ENCODE measurements around the gene OR13D1. TPM values are rescaled to one million over a fixed set of nuclear protein-coding genes. Genes with fewer than 3 reads are reported as not detected.

The OR13D1 gene
- total RNA-seq, 1 donor from 2014 or later, result not detected

- H3K4me3 ChIP-seq (ENCODE audit: low read depth, low read length), result no peak overlapping the region
- TF ChIP-seq CTCF (conservative IDR thresholded peaks at IDR 0.05; ENCODE audit: low read depth, low read length), result no peak
- no peak for DNase-seq (ENCODE audit: low read depth)
Measured at GRCh38 chr9:104711604-104712003, 17.3 kb downstream of the OR13D1 start.

DNA sequence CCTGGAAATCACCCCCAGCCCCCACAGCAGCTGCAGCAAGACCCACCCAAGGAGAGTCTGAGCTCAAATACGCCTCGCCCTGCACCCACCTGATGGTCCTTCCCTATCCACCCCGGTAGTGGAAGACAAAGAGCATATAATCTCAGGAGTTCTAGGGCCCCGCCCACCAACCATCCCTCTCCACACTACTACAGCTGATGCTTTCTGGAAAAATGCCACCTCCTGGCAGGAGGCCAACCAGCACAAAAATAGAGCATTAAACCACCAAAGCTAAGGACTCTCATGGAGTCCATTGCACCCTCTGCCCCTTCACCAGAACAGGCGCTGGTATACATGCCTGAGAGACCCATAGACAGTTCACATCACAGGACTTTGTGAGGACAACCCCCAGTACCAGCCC lies 30.7 kb downstream of the OR13D1 start:
- DNase-seq (ENCODE audit: low read depth), result no peak
- no peak for TF ChIP-seq CTCF (conservative IDR thresholded peaks at IDR 0.05; ENCODE audit: low read depth, low read length)
- H3K4me3 ChIP-seq (ENCODE audit: low read depth, low read length), result no peak overlapping the region

DNA sequence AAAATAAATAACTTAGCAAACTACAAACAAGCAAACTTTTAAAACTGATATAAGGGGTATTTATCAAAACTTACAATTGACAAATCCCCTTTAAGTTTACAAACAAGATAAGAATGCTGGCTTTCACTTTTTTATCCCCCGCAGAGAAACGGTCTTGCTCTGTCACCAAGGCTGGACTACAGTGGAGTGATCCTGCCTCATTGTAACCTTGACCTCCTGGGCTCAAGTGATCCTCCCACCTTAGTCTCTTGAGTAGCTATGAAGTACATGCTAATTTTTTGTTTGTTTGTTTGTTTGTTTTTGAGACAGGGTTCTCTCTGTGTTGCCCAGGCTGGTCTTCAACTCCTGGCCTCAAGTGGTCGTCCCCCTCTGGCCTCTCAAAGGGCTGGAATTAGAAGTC lies 44.1 kb downstream of the OR13D1 start:
- no peak for TF ChIP-seq CTCF (conservative IDR thresholded peaks at IDR 0.05; ENCODE audit: low read depth, low read length)
- DNase-seq (ENCODE audit: low read depth), result no peak

GRCh38 chr9:104740621-104741020 lies 46.3 kb downstream of the OR13D1 start:
- H3K4me3 ChIP-seq (ENCODE audit: low read depth, low read length), result no peak overlapping the region
- no peak for DNase-seq (ENCODE audit: low read depth)
- no peak for TF ChIP-seq CTCF (conservative IDR thresholded peaks at IDR 0.05; ENCODE audit: low read depth, low read length)

More for the DNA sequence above, 44.1 kb downstream of the OR13D1 start:
- no peak overlapping the region for H3K4me3 ChIP-seq (ENCODE audit: low read depth, low read length)

DNA sequence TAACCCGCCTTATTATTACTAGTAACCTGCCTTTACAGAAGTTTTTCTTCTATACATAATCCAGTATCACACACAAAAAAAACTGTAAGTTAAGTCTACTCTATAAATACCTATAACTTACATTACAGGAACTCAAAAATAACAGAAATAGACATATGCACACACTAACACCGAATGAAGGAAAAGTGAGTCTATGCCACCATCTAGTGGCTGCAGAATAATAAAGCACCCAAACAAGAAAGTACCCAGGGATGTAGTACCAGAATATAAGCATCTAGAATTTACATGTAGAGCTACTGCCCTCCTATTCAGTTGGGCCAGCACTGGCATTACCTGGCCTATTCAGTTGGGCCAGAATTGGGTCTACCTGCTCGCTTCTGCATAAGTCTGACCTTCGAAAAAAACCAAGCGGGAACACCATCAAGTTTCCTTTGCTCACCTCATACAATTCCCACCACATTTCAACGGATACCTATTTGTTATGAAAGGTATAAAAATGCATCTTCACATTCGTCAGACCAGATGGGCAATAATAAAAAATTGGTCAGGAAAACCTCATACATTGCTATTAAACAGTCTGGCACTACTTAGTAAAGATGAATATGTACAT lies 49.2 kb downstream of the OR13D1 start:
- DNase-seq (ENCODE audit: low read depth), result no peak
- peak; percentile 77 for TF ChIP-seq CTCF (conservative IDR thresholded peaks at IDR 0.05; ENCODE audit: low read depth, low read length)
- H3K4me3 ChIP-seq (ENCODE audit: low read depth, low read length), result no peak overlapping the region

Other genes with a start within 250 kb of the OR13D1 start
- gene OR13F1, start 190.3 kb upstream of the OR13D1 start, total RNA-seq, result not detected in 2 replicates
- not detected in 2 replicates for gene OR13C4, start 167.3 kb upstream of the OR13D1 start, total RNA-seq
- not detected in 2 replicates for gene OR13C3, start 157.7 kb upstream of the OR13D1 start, total RNA-seq
- gene OR13C8, start 125.3 kb upstream of the OR13D1 start, total RNA-seq, result not detected in 2 replicates
- not detected in 2 replicates for gene OR13C5, start 95.1 kb upstream of the OR13D1 start, total RNA-seq
- gene OR13C2, start 88.9 kb upstream of the OR13D1 start, total RNA-seq, result not detected in 2 replicates
- not detected in 2 replicates for gene OR13C9, start 76.3 kb upstream of the OR13D1 start, total RNA-seq
- 34.4 and 34.7 TPM in 2 replicates for gene NIPSNAP3A, start 53.2 kb downstream of the OR13D1 start, total RNA-seq
- 0.58 TPM in 1 of 2 replicates, not detected in the other for gene NIPSNAP3B, start 69.6 kb downstream of the OR13D1 start, total RNA-seq
- gene ABCA1, start 233.6 kb downstream of the OR13D1 start, total RNA-seq, result 8.9 and 13.7 TPM in 2 replicates

Measured in epithelial cell of proximal tubule (primary cell).